CD1c-positive myeloid dendritic cell (primary cell): Measurements from ENCODE around the gene TECTB.

Experiments
- DNase-seq: peaks from one replicate; pipeline ENCODE4 v3.0.0-alpha.2; 2016; ENCODE audit errors: extremely low spot score

TECTB gene

DNA sequence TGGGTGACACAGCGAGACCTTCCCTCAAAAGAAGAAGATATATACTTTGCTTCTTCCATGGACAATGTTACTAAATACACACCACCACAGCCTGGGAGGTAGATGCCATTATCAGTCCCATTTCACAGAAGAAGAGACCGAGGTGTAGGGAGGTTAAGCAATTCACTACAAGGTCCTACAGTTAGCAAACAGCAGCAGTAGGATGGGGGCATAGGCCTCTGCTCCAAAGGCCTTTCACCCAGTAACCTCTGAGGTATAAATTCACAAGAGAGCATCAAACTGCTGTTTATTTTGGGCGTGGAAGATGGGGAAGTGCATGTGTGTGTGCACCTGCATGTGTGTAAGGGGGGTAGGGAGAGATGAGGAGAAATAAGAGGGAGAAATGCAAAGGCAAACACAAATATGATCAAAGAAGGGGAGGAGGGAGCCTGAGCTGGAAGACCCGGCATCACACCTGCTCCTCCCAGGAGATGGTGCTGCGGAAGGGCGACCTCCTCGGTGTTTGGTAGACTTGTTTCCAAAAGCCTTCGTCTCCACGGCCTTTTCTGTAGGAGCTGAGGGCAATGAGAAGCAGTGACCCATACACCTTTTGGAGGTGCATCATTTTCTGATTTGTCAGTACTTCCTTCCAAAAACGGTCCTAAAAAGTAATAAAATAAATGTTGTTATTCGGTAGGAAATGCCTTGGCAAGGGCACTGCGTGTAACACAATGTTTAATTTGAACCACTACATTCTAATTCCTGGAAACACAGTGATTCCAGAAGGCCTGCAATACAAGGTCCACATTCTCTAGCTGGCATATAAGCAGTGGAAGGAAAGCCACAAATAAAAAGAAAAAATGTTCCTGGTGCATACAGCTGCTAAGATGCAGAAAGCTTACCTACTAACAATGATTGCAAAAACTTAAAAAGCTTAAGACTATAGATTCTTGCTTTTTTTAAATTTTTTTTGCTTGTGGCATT is 64.8 kb downstream of the TECTB start:
- no peak for DNase-seq

DNA sequence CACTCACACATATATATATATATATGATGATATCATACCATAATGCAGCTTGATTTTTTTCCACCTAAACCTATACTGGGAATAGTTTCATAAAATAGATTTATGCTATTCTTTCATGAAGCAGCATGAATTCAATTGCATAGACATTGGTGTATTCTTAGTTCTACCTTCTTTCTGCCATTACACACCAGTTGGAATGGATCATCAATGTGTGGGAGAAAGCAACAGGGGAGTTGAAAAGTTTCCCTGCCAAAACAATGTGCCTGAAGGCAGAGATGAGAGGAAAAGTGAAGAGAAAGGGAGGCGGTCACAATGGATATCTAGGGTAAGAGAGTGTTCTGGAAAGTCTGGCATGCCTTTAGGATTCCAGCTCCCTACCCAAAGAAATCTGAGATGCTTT is 65.6 kb downstream of the TECTB start:
- DNase-seq, result no peak

DNA sequence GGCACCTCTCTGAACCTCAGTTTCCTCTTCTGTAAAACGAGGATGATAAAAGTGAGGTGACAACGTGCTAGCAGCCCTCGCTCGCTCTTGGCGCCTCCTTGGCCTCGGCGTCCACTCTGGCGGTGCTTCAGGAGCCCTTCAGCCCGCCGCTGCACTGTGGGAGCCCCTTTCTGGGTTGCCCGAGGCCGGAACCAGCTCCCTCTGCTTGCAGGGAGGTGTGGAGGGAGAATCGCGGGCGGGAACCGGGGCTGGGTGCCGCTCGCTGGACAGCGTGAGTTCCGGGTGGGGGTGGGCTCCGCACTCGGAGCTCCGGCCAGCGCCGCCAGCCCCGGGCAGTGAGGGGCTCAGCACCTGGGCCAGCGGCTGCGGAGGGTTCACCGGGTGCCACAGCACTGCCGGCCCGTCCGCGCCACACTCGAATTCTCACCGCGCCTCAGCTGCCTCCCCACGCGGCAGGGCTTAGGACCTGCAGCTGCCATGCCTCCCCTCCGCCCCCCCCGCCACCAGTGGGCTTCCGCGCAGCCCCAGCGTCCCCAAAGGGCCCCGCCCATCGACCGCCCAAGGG is 66.4 kb downstream of the TECTB start:
- DNase-seq, result no peak

DNA sequence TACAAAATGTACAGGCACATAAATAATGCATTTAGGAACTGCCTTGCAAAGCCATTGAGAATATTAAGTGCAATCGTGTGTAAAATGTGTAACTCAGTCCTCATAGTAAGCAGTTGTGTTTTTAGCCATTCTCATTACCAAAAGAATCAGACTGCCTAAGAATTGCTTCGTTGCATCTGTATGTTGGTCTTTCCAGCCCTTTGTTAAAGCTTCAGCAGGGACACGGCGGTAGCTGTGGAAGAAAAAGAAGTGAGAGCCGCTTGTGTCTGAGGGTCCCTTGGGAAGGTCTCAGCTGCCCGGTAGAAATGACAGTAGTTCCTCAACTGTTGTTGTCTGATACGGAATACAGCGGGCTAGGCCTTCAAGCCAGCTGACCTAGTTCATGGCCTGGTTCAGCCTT is 67.9 kb downstream of the TECTB start:
- no peak for DNase-seq

DNA sequence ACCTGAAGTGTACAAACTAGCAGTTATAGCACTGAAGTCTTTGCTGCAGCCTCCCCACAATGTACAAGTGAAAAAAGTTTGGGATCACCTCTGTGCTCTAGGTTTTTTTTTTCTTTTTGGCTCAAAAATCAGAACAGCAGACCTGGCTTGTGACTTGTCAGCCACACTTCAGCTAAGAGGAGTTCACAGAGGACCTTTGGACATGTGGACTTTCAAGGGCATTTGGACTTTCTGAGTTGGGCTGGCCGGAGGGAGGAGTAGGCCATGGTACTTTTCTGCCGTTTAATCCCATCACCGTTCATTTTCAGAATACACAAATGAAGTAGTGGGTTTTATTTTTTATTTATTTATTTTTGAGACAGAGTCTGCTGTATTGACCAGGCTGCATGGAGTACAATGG is 68.8 kb downstream of the TECTB start:
- DNase-seq, result no peak

DNA sequence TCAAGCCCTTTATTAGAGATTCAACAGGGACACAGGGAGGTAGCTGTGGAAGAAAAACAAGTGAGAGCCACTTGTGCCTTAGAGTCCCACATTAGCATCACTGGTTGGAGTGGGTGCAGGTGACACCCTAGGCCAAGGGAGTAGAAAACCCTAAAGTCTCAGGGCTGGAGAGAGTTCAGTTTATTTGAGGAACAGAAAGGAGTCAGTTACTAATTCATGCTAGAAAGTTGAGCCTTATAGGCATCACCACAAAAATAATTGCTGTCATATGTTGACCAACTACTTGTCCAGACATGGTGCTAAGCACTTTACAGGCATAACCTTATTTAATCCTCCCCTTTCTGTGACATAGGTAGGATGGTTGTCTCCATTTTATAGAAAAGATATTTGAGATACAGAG is 69.8 kb downstream of the TECTB start:
- DNase-seq, result no peak
